Measurements from ENCODE around the gene TPX2.

DNA sequence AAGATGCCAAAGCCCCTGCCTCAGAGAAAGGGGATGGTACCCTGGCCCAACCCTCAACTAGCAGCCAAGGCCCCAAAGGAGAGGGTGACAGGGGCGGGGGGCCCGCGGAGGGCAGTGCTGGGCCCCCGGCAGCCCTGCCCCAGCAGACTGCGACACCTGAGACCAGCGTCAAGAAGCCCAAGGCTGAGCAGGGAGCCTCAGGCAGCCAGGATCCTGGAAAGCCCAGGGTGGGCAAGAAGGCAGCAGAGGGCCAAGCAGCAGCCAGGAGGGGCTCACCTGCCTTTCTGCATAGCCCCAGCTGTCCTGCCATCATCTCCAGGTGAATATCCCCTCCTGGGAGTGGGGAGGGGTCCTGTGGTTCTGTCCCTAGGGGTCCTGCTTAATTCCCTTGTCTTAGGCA, 81.1 kb downstream of the TPX2 start:
- TF ChIP-seq POLR2A (IDR thresholded peaks at IDR 0.05; ENCODE audit: low read depth, low read length) (no peak), CTCF (IDR thresholded peaks at IDR 0.05; ENCODE audit: extremely low read depth in 1 of 2, insufficient read depth in 1 of 2, low read depth in 1 of 2, low read length in 2 of 2) (no peak), POLR2AphosphoS5 (IDR thresholded peaks at IDR 0.05; ENCODE audit: insufficient read depth, low read depth, low read length) (no peak)
- TF ChIP-seq, protein P1, sequence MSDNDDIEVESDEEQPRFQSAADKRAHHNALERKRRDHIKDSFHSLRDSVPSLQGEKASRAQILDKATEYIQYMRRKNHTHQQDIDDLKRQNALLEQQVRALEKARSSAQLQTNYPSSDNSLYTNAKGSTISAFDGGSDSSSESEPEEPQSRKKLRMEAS (IDR thresholded peaks at IDR 0.05; ENCODE audit: insufficient read depth, insufficient read length), result no peak

Measured in endothelial cell of umbilical vein (primary cell).